Gastrocnemius medialis (tissue), 4 donors: ENCODE measurements around the gene TMEM106C.

Experiments used
- POLR2A ChIP-seq, 2 donors: fragments of 450-650 bp; IDR thresholded peaks; one replicate each; pipeline ENCODE4 v1.6.1; 2017; ENCODE audit warnings: antibody characterized with exemption in 2 of 2, mild to moderate bottlenecking in 2 of 2, moderate library complexity in 2 of 2
- TF ChIP-seq, protein P1 (sequence below), 5 experiments: fragments of 450-650 bp in 3 of 5; fragments of 200-600 bp in 2 of 5; sonication (generic) in 2 of 5; IDR thresholded peaks in 4 of 5; conservative IDR thresholded peaks in 1 of 5; 1 replicate in 4 of 5; 2 replicates in 1 of 5; pipeline ENCODE4 v1.5.1; 2016 to 2019; ENCODE audit warnings: antibody characterized with exemption in 5 of 5, mild to moderate bottlenecking in 3 of 5, moderate library complexity in 3 of 5

DNA sequence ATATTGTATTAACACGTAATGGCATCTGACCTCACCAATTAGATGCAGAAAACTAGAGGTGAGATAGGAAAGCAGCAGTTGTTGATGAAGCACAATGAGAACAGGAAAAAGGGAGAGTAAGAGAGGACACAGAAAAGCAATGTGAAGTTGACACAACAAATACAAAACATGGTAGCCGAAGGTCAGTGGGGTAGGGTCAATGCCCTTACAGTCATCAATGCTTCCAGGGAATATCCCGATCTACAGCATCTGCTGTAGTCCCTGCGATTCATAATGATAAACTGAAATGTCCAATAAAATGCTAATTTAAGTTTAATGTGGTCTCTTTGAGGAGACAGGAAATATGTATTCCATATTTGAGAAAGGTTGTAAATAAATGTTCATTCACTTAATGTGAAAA lies 43.8 kb downstream of the TMEM106C start:
- TF ChIP-seq, protein P1, sequence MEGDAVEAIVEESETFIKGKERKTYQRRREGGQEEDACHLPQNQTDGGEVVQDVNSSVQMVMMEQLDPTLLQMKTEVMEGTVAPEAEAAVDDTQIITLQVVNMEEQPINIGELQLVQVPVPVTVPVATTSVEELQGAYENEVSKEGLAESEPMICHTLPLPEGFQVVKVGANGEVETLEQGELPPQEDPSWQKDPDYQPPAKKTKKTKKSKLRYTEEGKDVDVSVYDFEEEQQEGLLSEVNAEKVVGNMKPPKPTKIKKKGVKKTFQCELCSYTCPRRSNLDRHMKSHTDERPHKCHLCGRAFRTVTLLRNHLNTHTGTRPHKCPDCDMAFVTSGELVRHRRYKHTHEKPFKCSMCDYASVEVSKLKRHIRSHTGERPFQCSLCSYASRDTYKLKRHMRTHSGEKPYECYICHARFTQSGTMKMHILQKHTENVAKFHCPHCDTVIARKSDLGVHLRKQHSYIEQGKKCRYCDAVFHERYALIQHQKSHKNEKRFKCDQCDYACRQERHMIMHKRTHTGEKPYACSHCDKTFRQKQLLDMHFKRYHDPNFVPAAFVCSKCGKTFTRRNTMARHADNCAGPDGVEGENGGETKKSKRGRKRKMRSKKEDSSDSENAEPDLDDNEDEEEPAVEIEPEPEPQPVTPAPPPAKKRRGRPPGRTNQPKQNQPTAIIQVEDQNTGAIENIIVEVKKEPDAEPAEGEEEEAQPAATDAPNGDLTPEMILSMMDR (IDR thresholded peaks at IDR 0.05 in 4 of 5, conservative IDR thresholded peaks at IDR 0.05 in 1 of 5): no peak
- TF ChIP-seq POLR2A (IDR thresholded peaks at IDR 0.05): no peak
